Epidermal melanocyte (primary cell): ENCODE results near the gene LMO3.
"Not testable (repeated sequence)": the region's sequence is repeated elsewhere in the genome, so short reads cannot be mapped to it uniquely, and the experiment has no call there.

ENCODE experiments used
- DNase-seq: peaks from one replicate; pipeline ENCODE4 v3.0.0; 2011; ENCODE audit warnings: low spot score; ENCODE audit not compliant: insufficient read length

LMO3 gene

GRCh38 chr12:16545836-16546235 lies 60.1 kb downstream of the LMO3 start:
- DNase-seq, result no peak

GRCh38 chr12:16542586-16542985 lies 63.4 kb downstream of the LMO3 start:
- no peak for DNase-seq

- DNase-seq, result not testable (repeated sequence)
Measured at GRCh38 chr12:16537652-16538051, 68.3 kb downstream of the LMO3 start.

- no peak for DNase-seq
Measured at GRCh38 chr12:16531621-16532020, 74.3 kb downstream of the LMO3 start.

DNA sequence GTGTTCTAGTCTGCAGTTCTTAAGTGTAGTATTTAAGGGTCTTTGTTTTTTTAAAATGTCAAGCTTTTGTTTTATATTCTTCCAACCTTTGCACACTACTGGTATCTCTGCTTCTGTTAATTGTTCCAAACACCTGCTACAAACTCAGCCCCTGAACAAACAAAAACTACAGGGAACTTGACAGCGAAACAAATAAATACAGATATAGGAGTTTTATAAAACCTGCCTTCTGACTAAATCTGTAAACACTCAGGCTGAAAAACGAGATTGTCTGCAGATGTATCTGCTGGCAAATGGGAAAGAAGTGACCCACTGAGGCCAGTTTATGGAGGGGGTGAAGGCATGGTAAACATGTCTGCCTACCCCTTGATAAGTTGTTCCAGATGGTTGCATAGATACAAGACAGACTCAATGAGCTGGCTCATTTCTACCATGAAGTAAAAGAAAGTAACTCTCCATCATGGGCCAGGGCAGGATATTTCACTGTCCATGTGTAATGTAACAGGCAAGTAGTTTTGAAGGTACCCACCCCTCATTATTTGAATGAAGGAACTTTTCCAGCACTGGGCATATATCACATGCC lies 75.6 kb downstream of the LMO3 start:
- no peak for DNase-seq

DNA sequence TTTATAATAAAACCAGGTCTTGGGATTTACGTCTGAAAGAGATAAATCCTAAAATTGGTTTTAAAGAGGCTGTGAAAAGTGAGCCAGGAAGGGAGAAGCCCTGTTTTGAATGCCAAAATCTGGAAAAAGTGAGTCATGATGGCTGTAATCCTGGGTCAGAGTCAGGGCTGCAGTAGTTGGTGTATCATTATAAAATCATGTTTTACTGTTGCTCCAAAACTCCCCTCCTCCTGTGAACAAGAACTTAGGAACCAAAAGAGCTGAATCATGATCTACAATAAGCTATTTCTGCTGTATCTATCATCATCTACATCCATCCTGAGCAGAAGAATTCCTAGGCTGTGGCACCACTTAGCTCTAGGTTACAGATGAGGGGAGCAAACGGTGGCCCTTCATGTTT lies 79.3 kb downstream of the LMO3 start:
- DNase-seq, result no peak

GRCh38 chr12:16524378-16524777 lies 81.6 kb downstream of the LMO3 start:
- no peak for DNase-seq

- DNase-seq, result no peak
Measured at GRCh38 chr12:16523951-16524331, 82.0 kb downstream of the LMO3 start.

- no peak for DNase-seq
Measured at GRCh38 chr12:16523284-16523950, 82.5 kb downstream of the LMO3 start.

DNA sequence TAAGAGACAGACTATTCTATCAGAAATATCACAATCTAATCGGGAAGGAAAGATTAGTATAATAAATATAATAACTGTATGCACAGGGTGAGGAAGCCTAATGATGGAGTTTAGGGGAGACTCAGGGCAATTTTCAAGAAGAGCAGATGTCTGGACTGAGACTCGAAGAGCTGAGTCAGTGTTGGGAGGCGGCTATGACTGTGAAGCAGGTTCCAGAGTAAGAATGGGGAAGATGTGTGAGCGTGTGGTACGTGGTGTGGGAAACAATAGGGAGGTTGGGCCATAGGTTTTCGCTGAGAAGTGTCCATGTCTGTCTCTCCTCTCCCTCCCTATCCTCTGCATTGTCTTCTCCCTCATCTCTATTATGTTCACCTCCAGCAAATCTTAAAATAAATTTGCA lies 85.6 kb downstream of the LMO3 start:
- DNase-seq, result no peak

GRCh38 chr12:16515666-16516065 lies 90.3 kb downstream of the LMO3 start:
- no peak for DNase-seq

- no peak for DNase-seq
Measured at GRCh38 chr12:16513231-16513630, 92.7 kb downstream of the LMO3 start.

- no peak for DNase-seq
Measured at GRCh38 chr12:16509411-16509810, 96.6 kb downstream of the LMO3 start.

- DNase-seq, result no peak
Measured at GRCh38 chr12:16506394-16506793, 99.6 kb downstream of the LMO3 start.

DNA sequence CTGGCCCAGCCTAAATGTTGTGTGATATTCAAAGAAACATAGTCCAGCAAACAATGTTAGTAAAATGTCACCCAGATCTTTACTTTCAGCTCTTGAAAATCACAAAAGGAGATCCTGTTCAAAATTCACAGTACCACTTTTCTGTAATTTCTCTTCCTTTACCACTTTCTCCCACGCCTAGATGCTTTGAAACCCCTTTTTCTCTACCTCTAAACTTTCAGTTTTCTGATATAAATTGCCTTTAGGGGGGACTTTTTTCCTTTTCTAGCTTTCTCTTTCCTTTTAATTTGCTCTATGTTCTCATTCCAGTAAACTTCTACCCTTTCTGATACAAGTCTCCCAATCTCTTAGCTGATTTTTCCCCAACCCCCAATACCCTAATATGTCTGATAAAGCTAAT lies 101.8 kb downstream of the LMO3 start:
- no peak for DNase-seq

GRCh38 chr12:16499611-16500010 lies 106.4 kb downstream of the LMO3 start:
- no peak for DNase-seq
